Right ventricle myocardium superior (tissue), 1 donor: ENCODE measurements around the gene FABP7. TPM values are rescaled to one million over a fixed set of nuclear protein-coding genes. Genes with fewer than 3 reads are reported as not detected.
"Not testable (repeated sequence)": the region's sequence is repeated elsewhere in the genome, so short reads cannot be mapped to it uniquely, and the experiment has no call there.

Experiments used
- ATAC-seq: fragments of 200-7000 bp; cut with Tn5 transposase; one replicate; pipeline ENCODE4 v1.9.1; 2020; ENCODE audit warnings: mild to moderate bottlenecking; ENCODE audit not compliant: poor library complexity
- DNase-seq: peaks from one replicate; pipeline ENCODE4 v3.0.0-alpha.2; 2020
- intact Hi-C: fragments of 100-400 bp; cut with DNase I; formaldehyde crosslinking; loops from one replicate; pipeline ENCODE4 v1.11.2; 2022
- long read RNA-seq: library from polyadenylated mRNA; unstranded; transcript quantifications from one replicate; pipeline ENCODE4 v2.0.0, GENCODE V29; 2021
- total RNA-seq: library from RNA; stranded (reverse); fragmentation: NEBNext Ultra II Directional; extraction: Animal tissue kit (Norgen Biotek cat#: 25700); gene quantifications from one replicate; pipeline ENCODE4 v1.2.1, GENCODE V29; 2021
- donor health status: DM: no; HTN: yes; CAD: no; lungs with severe emphysema.

Gene FABP7
- not detected for total RNA-seq
- long read RNA-seq, result 0 reads

GRCh38 chr6:122779667-122780066 is at the start of gene FABP7:
TSS of gene FABP7 (plus strand) at chr6:122779716. CDS start at chr6:122779795, 79 bp downstream.
- no peak for DNase-seq
- intact Hi-C loops, result no loop called here
- ATAC-seq, result no peak

DNA sequence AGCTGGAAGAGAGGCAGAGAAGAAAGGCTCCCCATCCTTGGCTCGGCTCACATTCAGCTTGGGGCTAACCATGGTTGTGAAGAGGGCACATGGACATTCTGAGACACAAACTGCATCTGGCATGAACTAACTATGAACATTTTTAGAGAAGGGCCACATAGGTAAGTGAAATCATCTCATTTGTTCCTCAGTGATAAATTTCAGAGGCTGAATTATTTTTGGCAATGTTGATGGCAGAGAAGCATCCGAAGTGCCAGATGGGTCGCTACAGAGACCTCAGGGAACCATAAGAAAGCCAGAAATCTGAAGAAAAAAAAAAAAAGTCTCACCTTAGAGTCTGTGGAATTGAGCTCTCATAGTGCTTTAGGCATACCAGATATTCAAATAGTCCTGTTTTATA is 49.2 kb upstream of the FABP7 start:
- intact Hi-C loops, result loop anchor here (5.0 kb wide), 1 partner anchor 107 kb away; no protein-coding TSS in a partner anchor
- no peak for DNase-seq
- ATAC-seq, result no peak

- no peak for DNase-seq
- intact Hi-C loops, result loop anchor here (5.0 kb wide), 1 partner anchor 106 kb away; no protein-coding TSS in a partner anchor
- ATAC-seq, result peak; percentile 57
Observed at GRCh38 chr6:122730775-122731386, 48.6 kb upstream of the FABP7 start.

- ATAC-seq (no peak), DNase-seq (no peak)
- intact Hi-C loops, result loop anchor here (5.0 kb wide), 1 partner anchor 104 kb away; no protein-coding TSS in a partner anchor
Observed at GRCh38 chr6:122733259-122733658, 46.3 kb upstream of the FABP7 start.

DNA sequence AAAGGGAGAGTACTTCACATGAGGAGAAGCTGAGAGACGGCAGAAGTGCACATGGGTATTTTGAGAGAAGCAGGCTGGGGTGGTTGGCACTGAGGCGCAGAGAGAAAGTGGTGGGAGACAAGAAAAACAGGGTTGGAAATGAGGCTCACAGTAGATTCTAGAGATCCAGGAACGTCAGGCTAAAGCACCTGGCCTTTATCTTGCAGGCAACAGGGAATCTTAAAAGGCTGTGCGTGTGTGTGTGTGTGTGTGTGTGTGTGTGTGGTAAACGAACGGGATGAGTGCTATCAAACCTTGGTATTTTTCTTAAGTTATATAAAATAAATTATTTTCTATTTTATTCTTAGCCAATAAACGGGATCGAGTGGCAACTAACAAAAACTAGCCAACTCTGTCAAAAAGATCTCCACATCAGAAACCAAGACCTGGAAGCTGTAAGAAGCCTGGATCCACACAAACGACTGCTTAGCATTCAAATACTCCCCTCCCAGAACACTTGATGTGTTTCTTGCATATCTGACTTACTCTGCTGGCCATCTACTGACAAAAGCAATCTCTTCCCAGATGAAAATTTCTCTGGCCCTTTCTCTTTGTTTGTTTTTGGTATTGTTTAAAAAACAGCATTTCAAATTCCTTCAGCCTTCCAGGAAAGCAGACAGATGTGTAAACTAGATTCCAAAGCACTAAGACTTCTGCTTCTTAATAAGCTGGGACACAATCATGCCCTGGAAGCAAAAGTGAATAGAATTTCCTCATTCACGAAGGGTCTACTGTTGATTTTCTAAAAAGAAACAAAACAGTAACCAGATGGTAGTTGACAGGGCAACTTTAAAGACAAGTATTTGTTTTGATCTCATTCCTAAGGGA is 44.8 kb upstream of the FABP7 start:
- DNase-seq (no peak), ATAC-seq (no peak)
- intact Hi-C loops, result loop anchor here (5.0 kb wide), 1 partner anchor 103 kb away; no protein-coding TSS in a partner anchor

DNA sequence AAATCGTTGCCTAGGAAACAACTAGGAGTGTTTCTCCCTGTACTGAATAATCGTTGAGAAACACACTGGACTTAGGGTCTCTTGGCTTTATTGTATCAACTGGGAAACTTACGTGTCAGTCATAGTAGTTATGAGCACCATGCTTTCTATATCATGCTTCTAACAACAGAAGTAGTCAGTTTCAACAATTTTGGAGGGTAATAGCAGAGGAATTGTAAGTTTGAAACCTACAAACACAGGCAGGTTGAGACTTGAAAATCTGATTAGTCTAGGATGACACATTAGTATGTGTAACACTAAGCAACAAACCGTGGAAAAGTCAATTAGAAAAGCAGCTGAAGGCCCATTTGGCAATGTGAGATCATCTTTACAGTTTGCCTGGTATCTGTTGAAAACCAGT is 43.9 kb upstream of the FABP7 start:
- DNase-seq (no peak), ATAC-seq (no peak)
- intact Hi-C loops, result no loop called here

GRCh38 chr6:122736163-122736562 is 43.4 kb upstream of the FABP7 start:
- intact Hi-C loops, result no loop called here
- DNase-seq, result no peak
- no peak for ATAC-seq

DNA sequence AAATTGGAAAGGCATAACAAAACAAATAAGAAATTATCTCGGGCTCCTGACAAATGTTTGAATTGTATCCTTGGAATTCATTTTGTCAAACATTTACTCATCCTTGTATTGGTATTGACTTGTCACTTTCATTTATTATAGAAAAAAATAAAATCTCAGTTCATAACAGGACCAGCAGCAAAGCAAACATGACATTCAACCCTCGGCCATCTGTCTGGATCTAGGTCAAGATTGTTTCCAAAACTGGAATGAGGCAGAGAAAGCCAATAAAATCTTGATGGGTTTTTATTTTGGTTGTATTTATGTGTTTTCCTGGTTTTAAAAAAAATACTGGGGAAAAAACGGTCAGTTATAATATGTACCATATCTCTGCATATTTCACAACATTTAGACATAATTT is 42.9 kb upstream of the FABP7 start:
- no peak for ATAC-seq

GRCh38 chr6:122740091-122740490 is 39.4 kb upstream of the FABP7 start:
- ATAC-seq (no peak), DNase-seq (no peak)
- intact Hi-C loops, result no loop called here

More for the DNA sequence above, 42.9 kb upstream of the FABP7 start:
- intact Hi-C loops, result no loop called here
- no peak for DNase-seq

- intact Hi-C loops, result no loop called here
- ATAC-seq, result no peak
- DNase-seq, result no peak
Observed at GRCh38 chr6:122740936-122741335, 38.6 kb upstream of the FABP7 start.

- DNase-seq, ATAC-seq, intact Hi-C loops: not testable (repeated sequence)
Observed at GRCh38 chr6:122744247-122744646, 35.3 kb upstream of the FABP7 start.

DNA sequence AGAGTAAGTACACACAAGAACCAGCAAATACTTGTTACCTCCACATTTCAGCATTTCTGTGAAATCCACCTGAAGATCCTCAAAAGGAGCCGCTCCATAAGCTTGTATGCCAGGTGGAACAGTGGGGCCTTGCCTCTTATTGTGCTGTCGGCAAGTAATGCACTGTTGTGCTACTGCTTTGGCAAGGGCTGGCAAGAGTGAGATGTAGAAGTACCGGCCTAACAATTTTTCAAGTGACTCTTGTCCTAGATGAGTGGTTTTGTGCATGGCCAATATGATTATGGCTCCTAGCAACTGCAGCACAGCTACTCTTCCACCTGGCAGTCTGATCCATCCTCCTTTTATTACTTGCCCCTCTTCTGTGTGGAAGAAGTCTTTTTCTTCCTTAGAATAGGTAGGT is 34.7 kb upstream of the FABP7 start:
- ATAC-seq, intact Hi-C loops: not testable (repeated sequence)

DNA sequence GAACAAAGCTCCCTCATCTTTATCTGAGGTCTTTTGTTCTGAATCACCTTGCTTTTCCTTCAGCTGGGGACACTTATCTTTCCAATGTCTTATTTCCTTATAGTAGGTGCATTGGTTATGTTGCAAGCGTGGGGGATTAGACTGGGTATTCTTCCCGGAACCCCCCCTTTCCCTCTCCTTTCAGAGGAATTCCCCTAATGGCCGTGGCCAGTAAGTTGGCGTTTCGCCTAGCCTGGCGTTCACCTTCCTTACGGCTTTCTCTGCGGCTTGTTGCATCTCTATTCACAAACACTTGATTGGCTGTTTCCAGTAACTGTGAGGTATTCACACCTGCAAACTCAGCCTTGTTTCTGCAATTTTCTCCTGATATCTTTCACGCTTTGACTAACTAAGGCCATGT is 32.8 kb upstream of the FABP7 start:
- DNase-seq, result no peak
- ATAC-seq, result no peak
- intact Hi-C loops, result no loop called here

More for the DNA sequence above, 34.7 kb upstream of the FABP7 start:
- not testable (repeated sequence) for DNase-seq

DNA sequence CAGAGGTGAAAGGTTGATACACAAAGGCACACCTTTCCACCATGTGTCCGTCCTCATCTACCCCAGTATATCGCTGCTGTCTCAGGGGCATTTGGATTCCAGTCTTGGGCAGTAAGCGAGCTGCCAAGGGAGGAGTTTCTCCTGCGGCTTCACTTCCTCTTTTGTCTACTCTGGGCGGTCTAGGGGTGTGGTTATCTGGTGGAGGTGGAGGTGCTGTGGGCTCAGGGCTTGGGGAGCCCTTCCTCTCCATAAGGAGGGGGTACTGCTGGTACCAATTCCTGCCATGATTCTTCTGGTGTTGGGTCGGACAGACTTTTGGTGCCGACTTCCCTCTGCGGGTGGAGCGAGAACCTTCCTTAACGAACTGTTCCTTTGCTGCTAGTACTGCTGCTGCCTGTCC is 31.9 kb upstream of the FABP7 start:
- DNase-seq (no peak), ATAC-seq (no peak)
- intact Hi-C loops, result no loop called here

DNA sequence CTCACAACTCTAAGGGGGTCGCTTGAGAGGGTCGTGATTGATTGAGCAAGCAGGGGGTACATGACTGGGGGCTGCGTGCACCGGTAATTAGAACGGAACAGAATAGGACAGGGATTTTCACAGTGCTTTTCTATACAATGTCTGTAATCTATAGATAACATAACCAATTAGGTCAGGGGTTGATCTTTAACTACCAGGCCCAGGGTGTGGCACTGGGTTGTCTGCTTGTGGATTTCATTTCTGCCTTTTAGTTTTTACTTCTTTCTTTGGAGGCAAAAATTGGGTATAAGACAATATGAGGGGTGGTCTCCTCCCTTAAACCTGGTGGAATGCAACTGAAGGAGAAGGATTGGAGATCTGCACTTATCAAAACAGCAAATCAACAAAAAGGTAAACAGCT is 30.6 kb upstream of the FABP7 start:
- ATAC-seq, DNase-seq, intact Hi-C loops: not testable (repeated sequence)

DNA sequence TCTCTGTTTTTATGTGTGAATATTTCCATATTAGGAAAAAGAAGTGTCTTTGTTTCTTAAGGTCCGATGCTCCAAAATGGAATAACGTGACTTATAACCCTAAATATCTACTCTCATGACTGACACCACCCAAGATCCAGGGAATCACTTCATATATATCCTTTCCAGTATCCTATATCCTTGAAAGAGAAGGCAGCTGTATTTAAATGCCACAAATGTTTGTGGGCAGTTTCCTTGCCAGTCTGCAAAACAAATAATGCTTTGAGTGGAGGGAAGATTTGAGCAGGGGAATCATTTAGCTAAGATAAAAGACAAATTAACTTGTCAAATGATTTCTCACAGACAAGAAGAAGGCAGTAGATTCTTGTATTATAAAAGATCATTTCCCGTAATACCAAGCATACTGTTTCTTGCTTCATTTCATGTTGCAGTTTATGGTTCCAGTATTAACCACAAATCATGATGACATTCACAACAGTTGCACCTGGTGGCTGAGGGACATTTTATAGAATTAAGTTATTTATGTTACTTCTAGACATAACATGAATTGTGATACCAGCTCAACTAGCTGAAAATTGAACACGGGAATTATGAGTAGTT is 30.0 kb upstream of the FABP7 start:
- ATAC-seq (no peak), DNase-seq (no peak)
- intact Hi-C loops, result no loop called here

GRCh38 chr6:122751326-122751725 is 28.2 kb upstream of the FABP7 start:
- intact Hi-C loops, result no loop called here
- ATAC-seq, result no peak
- no peak for DNase-seq

DNA sequence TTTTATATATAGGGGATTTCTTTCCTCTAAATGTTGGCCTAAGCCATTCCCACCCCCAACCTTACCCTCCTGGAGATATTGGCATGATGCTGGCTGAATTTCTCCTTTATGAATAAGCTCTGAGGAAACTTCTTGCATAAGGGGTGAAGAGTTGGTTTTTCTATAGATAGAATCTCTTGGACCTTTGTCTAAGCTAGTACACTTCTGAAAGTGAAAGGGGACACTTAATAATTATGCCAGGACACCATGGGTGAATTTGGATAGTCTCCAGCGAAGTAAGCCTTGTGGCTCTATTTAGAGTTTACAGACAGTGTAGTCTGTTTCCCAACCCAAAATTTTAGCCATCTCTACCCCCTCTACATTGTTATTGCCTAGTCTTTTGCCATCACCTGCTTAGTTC is 27.1 kb upstream of the FABP7 start:
- DNase-seq (no peak), ATAC-seq (no peak)
- intact Hi-C loops, result no loop called here

- intact Hi-C loops, result no loop called here
- DNase-seq, result no peak
- ATAC-seq, result no peak
Observed at GRCh38 chr6:122753000-122753687, 26.4 kb upstream of the FABP7 start.
